Panc1 (cell line): ENCODE data around the gene CEP192. TPM values are rescaled to one million over a fixed set of nuclear protein-coding genes. Genes with fewer than 3 reads are reported as not detected.

Source experiments
- ATAC-seq: fragments of 200-7000 bp; cut with Tn5 transposase; 2 replicates; pipeline ENCODE4 v1.9.1; 2020; ENCODE audit warnings: mild to moderate bottlenecking, moderate library complexity
- BruUV-seq: library from RNA; stranded (reverse); fragments of 400-500 nt; replicated peaks from 2 replicates; lab custom pipeline; 2021; lab: Mats Ljungman, UMichigan
- CTCF ChIA-PET: fragments of 300-600 bp; sonication (Branson Sonifier 250); formaldehyde crosslinking; loops from one replicate; lab custom pipeline; 2022; ENCODE audit warnings: antibody characterized with exemption; lab: Charles Lee
- POLR2A ChIA-PET: fragments of 300-600 bp; sonication (Branson Sonifier 250); formaldehyde crosslinking; loops from one replicate; lab custom pipeline; 2022; ENCODE audit warnings: antibody characterized with exemption; lab: Charles Lee
- DNase-seq: peaks from one replicate; pipeline ENCODE4 v3.0.0-alpha.2; 2010; ENCODE audit warnings: low read depth, low spot score
- H3K27ac ChIP-seq: 2 replicates; pipeline ENCODE4 v1.5.1; 2011; ENCODE audit warnings: mild to moderate bottlenecking, low read length, inconsistent platforms
- H3K27me3 ChIP-seq: fragments of 200-500 bp; sonication (Bioruptor generic); 2 replicates; pipeline ENCODE4 v1.6.0; 2014; ENCODE audit warnings: low read length, inconsistent platforms; ENCODE audit not compliant: control insufficient read depth, insufficient read depth
- H3K36me3 ChIP-seq: fragments of 200-500 bp; sonication (Bioruptor generic); 2 replicates; pipeline ENCODE4 v1.5.1; 2014; ENCODE audit warnings: inconsistent platforms, mild to moderate bottlenecking, low read length, moderate library complexity; ENCODE audit not compliant: control insufficient read depth, insufficient read depth
- H3K4me1 ChIP-seq: 2 replicates; pipeline ENCODE4 v1.5.1; 2011; ENCODE audit warnings: inconsistent platforms, mild to moderate bottlenecking, low read length, moderate library complexity; ENCODE audit not compliant: control insufficient read depth, insufficient read depth
- H3K4me3 ChIP-seq, 2 experiments: 2 replicates each; pipeline ENCODE4 v1.5.1; 2011 to 2012; ENCODE audit warnings: low read depth in 2 of 2, low read length in 2 of 2, mild to moderate bottlenecking in 2 of 2, inconsistent platforms in 1 of 2, moderate library complexity in 1 of 2
- H3K9me3 ChIP-seq: fragments of 200-500 bp; sonication (Bioruptor generic); 2 replicates; pipeline ENCODE4 v1.5.1; 2014; ENCODE audit warnings: low read depth, mild to moderate bottlenecking, inconsistent platforms, low read length, moderate library complexity; ENCODE audit not compliant: control insufficient read depth, insufficient read depth
- CTCF ChIP-seq: fragments of 450-650 bp; IDR thresholded peaks from 2 replicates; pipeline ENCODE4 v1.5.1; 2017; ENCODE audit warnings: mild to moderate bottlenecking
- POLR2AphosphoS5 ChIP-seq: IDR thresholded peaks from 2 replicates; pipeline ENCODE4 v1.6.1; 2012; ENCODE audit warnings: mild to moderate bottlenecking, low read depth, low read length, moderate library complexity
- SIN3A ChIP-seq: IDR thresholded peaks from 2 replicates; pipeline ENCODE4 v1.6.1; 2012; ENCODE audit warnings: low read depth, mild to moderate bottlenecking, low read length, moderate library complexity, borderline replicate concordance; ENCODE audit not compliant: insufficient read depth
- TCF7L2 ChIP-seq: IDR thresholded peaks from 2 replicates; pipeline ENCODE4 v1.6.1; 2011; ENCODE audit warnings: mild to moderate bottlenecking, low read depth, low read length, inconsistent platforms
- in situ Hi-C: cut with HindIII; loops from 2 replicates; pipeline ENCODE4 v1.10.0; 2016; ENCODE audit warnings: low sequenced_read_pairs, low pct_unique_long_range_greater_than_20kb
- intact Hi-C: fragments of 100-400 bp; cut with micrococcal nuclease; formaldehyde crosslinking; loops from one replicate; pipeline ENCODE4 v1.10.0; 2022; ENCODE audit not compliant: unreplicated experiment
- total RNA-seq: library from RNA; stranded (reverse); gene quantifications from one replicate; pipeline ENCODE4 v1.2.1, GENCODE V29; 2021; ENCODE audit not compliant: unreplicated experiment
- TF ChIP-seq, protein P1 (sequence below), 2 experiments: IDR thresholded peaks; 2 replicates each; pipeline ENCODE4 v1.6.1; 2011 to 2012; ENCODE audit warnings: low read depth in 2 of 2, control low read depth in 1 of 2, low read length in 1 of 2, mild to moderate bottlenecking in 1 of 2, moderate library complexity in 1 of 2; ENCODE audit not compliant: insufficient read depth in 1 of 2

CEP192 gene
- total RNA-seq, 1 experiment from 2014 or later, result 27.2 TPM

- no peak for DNase-seq
- no TSS peak for BruUV-seq
- no peak overlapping the region for H3K27ac ChIP-seq
- no peaks in the 10 kb centered on the region for H3K9me3 ChIP-seq
- no peaks in the 10 kb centered on the region for H3K27me3 ChIP-seq
- ChIA-PET POLR2A (interaction anchor here (0.7 kb wide), 1 partner anchor 426 kb away, joined by 5 read pairs; no protein-coding TSS in a partner anchor), CTCF (no interaction called here)
- TF ChIP-seq POLR2AphosphoS5 (no peak), SIN3A (no peak)
- in situ Hi-C loops, result no loop called here
- intact Hi-C loops, result no loop called here
- no peak for ATAC-seq
- peaks cover 11% of the 10 kb centered on the region for H3K36me3 ChIP-seq
- H3K4me1 ChIP-seq, result no peaks in the 10 kb centered on the region
- H3K4me3 ChIP-seq, result no peak overlapping the region
Observed at GRCh38 chr18:13025233-13025632, 34.1 kb downstream of the CEP192 start.

DNA sequence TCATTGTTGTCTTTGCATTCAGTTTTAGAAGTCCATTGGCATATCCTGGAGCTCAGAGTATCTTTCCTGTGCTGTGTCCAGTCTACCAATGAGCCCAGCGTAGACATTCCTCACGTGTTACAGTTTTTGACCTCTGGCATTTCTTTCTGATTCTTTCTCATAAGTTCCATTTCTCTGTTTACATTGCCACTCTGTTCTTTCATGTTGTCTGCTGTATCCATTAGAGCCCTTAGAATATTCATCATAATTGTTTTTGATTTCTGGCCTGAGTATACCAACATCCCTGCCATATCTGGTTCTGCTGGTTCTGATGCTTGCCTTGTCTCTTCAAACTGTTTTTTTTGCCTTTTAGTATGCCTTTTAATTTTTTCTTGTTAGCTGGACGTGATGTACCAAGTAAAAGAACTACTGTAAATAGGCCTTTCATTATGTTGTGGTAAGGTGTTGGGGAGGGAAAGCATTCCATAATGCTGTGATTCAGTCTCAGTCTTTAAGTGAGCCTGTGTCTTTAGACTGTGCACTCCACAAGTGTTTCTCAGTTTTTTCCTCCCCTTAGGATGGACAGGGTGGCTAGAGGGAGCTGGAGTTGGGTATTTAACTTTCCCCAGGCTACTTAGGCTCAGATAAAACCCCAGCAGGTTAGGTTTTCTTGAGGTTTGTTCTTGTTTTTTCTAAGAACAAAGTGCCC lies 35.6 kb downstream of the CEP192 start:
- no peak overlapping the region for H3K27ac ChIP-seq
- DNase-seq (no peak), ATAC-seq (no peak)
- TF ChIP-seq, protein P1, sequence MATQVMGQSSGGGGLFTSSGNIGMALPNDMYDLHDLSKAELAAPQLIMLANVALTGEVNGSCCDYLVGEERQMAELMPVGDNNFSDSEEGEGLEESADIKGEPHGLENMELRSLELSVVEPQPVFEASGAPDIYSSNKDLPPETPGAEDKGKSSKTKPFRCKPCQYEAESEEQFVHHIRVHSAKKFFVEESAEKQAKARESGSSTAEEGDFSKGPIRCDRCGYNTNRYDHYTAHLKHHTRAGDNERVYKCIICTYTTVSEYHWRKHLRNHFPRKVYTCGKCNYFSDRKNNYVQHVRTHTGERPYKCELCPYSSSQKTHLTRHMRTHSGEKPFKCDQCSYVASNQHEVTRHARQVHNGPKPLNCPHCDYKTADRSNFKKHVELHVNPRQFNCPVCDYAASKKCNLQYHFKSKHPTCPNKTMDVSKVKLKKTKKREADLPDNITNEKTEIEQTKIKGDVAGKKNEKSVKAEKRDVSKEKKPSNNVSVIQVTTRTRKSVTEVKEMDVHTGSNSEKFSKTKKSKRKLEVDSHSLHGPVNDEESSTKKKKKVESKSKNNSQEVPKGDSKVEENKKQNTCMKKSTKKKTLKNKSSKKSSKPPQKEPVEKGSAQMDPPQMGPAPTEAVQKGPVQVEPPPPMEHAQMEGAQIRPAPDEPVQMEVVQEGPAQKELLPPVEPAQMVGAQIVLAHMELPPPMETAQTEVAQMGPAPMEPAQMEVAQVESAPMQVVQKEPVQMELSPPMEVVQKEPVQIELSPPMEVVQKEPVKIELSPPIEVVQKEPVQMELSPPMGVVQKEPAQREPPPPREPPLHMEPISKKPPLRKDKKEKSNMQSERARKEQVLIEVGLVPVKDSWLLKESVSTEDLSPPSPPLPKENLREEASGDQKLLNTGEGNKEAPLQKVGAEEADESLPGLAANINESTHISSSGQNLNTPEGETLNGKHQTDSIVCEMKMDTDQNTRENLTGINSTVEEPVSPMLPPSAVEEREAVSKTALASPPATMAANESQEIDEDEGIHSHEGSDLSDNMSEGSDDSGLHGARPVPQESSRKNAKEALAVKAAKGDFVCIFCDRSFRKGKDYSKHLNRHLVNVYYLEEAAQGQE (IDR thresholded peaks at IDR 0.05; ENCODE audit: insufficient read depth in 1 of 2, low read depth in 2 of 2, low read length in 1 of 2), result no peak
- TF ChIP-seq TCF7L2 (no peak), POLR2AphosphoS5 (no peak), SIN3A (no peak)
- ChIA-PET CTCF (no interaction called here), POLR2A (no interaction called here)
- BruUV-seq, result no TSS peak
- H3K27me3 ChIP-seq, result no peaks in the 10 kb centered on the region
- H3K4me3 ChIP-seq, result no peak overlapping the region
- H3K4me1 ChIP-seq, result no peaks in the 10 kb centered on the region
- in situ Hi-C loops, result no loop called here
- intact Hi-C loops, result no loop called here
- H3K36me3 ChIP-seq, result peaks cover 15% of the 10 kb centered on the region
- H3K9me3 ChIP-seq, result no peaks in the 10 kb centered on the region

GRCh38 chr18:13028869-13029268 lies 37.7 kb downstream of the CEP192 start:
- Histone ChIP-seq H3K36me3 (peaks cover 15% of the 10 kb centered on the region), H3K4me3 (no peak overlapping the region), H3K27ac (no peak overlapping the region), H3K9me3 (no peaks in the 10 kb centered on the region), H3K27me3 (no peaks in the 10 kb centered on the region), H3K4me1 (no peaks in the 10 kb centered on the region)
- in situ Hi-C loops, result no loop called here
- ATAC-seq, result no peak
- no peak for DNase-seq
- no TSS peak for BruUV-seq
- no peak for TF ChIP-seq POLR2AphosphoS5
- TF ChIP-seq CTCF, result no peak
- TF ChIP-seq TCF7L2, result no peak
- TF ChIP-seq SIN3A, result no peak
- TF ChIP-seq, protein P1 (IDR thresholded peaks at IDR 0.05; ENCODE audit: insufficient read depth in 1 of 2, low read depth in 2 of 2, low read length in 1 of 2), result no peak
- ChIA-PET POLR2A (no interaction called here), CTCF (no interaction called here)
- intact Hi-C loops, result no loop called here
